ENCODE results near the gene GAREM1. TPM values are rescaled to one million over a fixed set of nuclear protein-coding genes. Genes with fewer than 3 reads are reported as not detected.

The GAREM1 gene
- total and polyA plus RNA-seq, 2 of the 8 experiments (the other 6 are each of a cell fraction or from before 2014, with no cell fraction given): 3.6 to 9.2 TPM

- no peaks in the 10 kb centered on the region for H3K79me1 ChIP-seq (ENCODE audit: low read depth, low read length)
- FAIRE-seq (peak; percentile 57), DNase-seq (ENCODE audit: low read depth in 1 of 2, low spot score in 2 of 2) (no peak)
- H3K4me2 ChIP-seq (ENCODE audit: insufficient read depth in 1 of 2, low read depth in 2 of 2, low read length in 2 of 2): no peak overlapping the region
- no peak overlapping the region for H4K8ac ChIP-seq (ENCODE audit: extremely low read depth, insufficient read depth, low read length)
- H3K27me3 ChIP-seq (replicated peaks in 1 of 4; ENCODE audit: control insufficient read depth in 3 of 4, extremely low read depth in 1 of 4, insufficient read depth in 3 of 4, low read length in 3 of 4): no peaks in the 10 kb centered on the region
- H3K4me1 ChIP-seq (replicated peaks in 1 of 4; ENCODE audit: control insufficient read depth in 3 of 4, insufficient read depth in 4 of 4, low read length in 3 of 4): peaks cover 0 to 5% (median 0%) of the 10 kb centered on the region in 4 experiments; a peak in 1 of 7 replicates
- ChIA-PET CTCF (ENCODE audit: partially characterized antibody) (interaction anchor here (2.1 kb wide), 1 partner anchor 10 kb away, joined by 5 read pairs; no protein-coding TSS in a partner anchor), POLR2A (ENCODE audit: partially characterized antibody) (no interaction called here)
- H3K27ac ChIP-seq (ENCODE audit: low read depth, low read length): no peak overlapping the region
- no peak overlapping the region for H4K91ac ChIP-seq (replicated peaks; ENCODE audit: insufficient read length, low read length)
- 80% methylated on average over 1 of the region's 1 CpG; no CpG with 5 or more reads in 1 of the 2 experiments for WGBS, 2 experiments (ENCODE audit: extremely low coverage in 1 of 2, insufficient coverage in 1 of 2, insufficient read length in 1 of 2, insufficient replicate concordance in 2 of 2, low coverage in 1 of 2, low lambda C conversion rate in 2 of 2, missing lambda C conversion rate in 1 of 2)
- H2BK120ac ChIP-seq (replicated peaks; ENCODE audit: low read depth, low read length): no peak overlapping the region
- H4K20me1 ChIP-seq (replicated peaks in 1 of 2; ENCODE audit: control insufficient read depth in 1 of 2, insufficient read depth in 2 of 2, low read length in 2 of 2): no peaks in the 10 kb centered on the region
- H2BK5ac ChIP-seq (ENCODE audit: low read depth, low read length): no peak overlapping the region
- no peaks in the 10 kb centered on the region for H3K79me2 ChIP-seq (ENCODE audit: control insufficient read depth in 1 of 2, insufficient read depth in 2 of 2, low read length in 2 of 2)
- H3K4ac ChIP-seq (replicated peaks; ENCODE audit: insufficient read length, low read depth, low read length): no peak overlapping the region
- TF ChIP-seq SIN3A (conservative IDR thresholded peaks at IDR 0.05 in 1 of 2, IDR thresholded peaks at IDR 0.05 in 1 of 2; ENCODE audit: low read depth in 1 of 2, low read length in 2 of 2): no peak
- TF ChIP-seq SAP30 (IDR thresholded peaks at IDR 0.05; ENCODE audit: insufficient read depth, insufficient replicate concordance, low read length): no peak
- no peak for TF ChIP-seq ZNF274 (IDR thresholded peaks at IDR 0.05; ENCODE audit: borderline replicate concordance, extremely low read depth, low read length)
- TF ChIP-seq CHD1 (IDR thresholded peaks at IDR 0.05; ENCODE audit: low read depth, low read length): no peak
- no peak for TF ChIP-seq SP4 (IDR thresholded peaks at IDR 0.05; ENCODE audit: low read length)
- no peak for TF ChIP-seq ASH2L (IDR thresholded peaks at IDR 0.05; ENCODE audit: low read length)
- no peak for TF ChIP-seq RXRA (IDR thresholded peaks at IDR 0.05; ENCODE audit: insufficient read depth, low read depth, low read length)
- TF ChIP-seq HDAC2 (IDR thresholded peaks at IDR 0.05; ENCODE audit: borderline replicate concordance in 1 of 2, low read depth in 2 of 2, low read length in 2 of 2): no peak
- TF ChIP-seq BACH1 (IDR thresholded peaks at IDR 0.05; ENCODE audit: low read length): no peak
- H3K18ac ChIP-seq (ENCODE audit: extremely low read depth, low read length): no peak overlapping the region
- no peaks in the 10 kb centered on the region for H3K9me3 ChIP-seq (ENCODE audit: insufficient read depth in 2 of 2, low read depth in 1 of 2, low read length in 1 of 2)
- H3K4me3 ChIP-seq (ENCODE audit: extremely low read depth in 1 of 4, insufficient read depth in 2 of 4, low read depth in 3 of 4, low read length in 4 of 4): no peak overlapping the region
- no peak overlapping the region for H3K56ac ChIP-seq (replicated peaks; ENCODE audit: insufficient read length, low read depth, low read length)
- no peak overlapping the region for H3K14ac ChIP-seq (ENCODE audit: insufficient read length)
- no peaks in the 10 kb centered on the region for H3K36me3 ChIP-seq (ENCODE audit: control insufficient read depth in 2 of 4, insufficient read depth in 4 of 4, low read length in 3 of 4)
- H2BK15ac ChIP-seq (ENCODE audit: low read length): no peak overlapping the region
- H3K23me2 ChIP-seq (ENCODE audit: low read depth, low read length): no peaks in the 10 kb centered on the region
- no peak overlapping the region for H2BK12ac ChIP-seq (ENCODE audit: low read depth, low read length)
- H2AK5ac ChIP-seq (ENCODE audit: low read depth, low read length): no peak overlapping the region
- H2AFZ ChIP-seq (ENCODE audit: low read length): no peak overlapping the region
- no peak overlapping the region for H3K9ac ChIP-seq (replicated peaks in 1 of 4; ENCODE audit: extremely low read depth in 1 of 4, low read depth in 3 of 4, low read length in 3 of 4)
- H2BK20ac ChIP-seq (ENCODE audit: low read length): no peak overlapping the region
- H3K23ac ChIP-seq (ENCODE audit: insufficient read length): no peak overlapping the region
- no peak overlapping the region for H4K5ac ChIP-seq (ENCODE audit: insufficient read length, low read depth, low read length)
Observed at GRCh38 chr18:32362484-32362883, 108.2 kb downstream of the GAREM1 start.

Data from H1 (cell line).